Esophagus muscularis mucosa (tissue), 3 donors: ENCODE results near the gene PTPRT.

Experiments used
- POLR2A ChIP-seq: fragments of 450-650 bp; IDR thresholded peaks from one replicate; pipeline ENCODE4 v1.6.1; 2017; ENCODE audit warnings: antibody characterized with exemption, moderate library complexity, mild to moderate bottlenecking, low read depth
- TF ChIP-seq, protein P1 (sequence below), 3 experiments: fragments of 200-600 bp in 2 of 3; fragments of 450-650 bp in 1 of 3; sonication (generic) in 2 of 3; IDR thresholded peaks; one replicate each; pipeline ENCODE4 v1.5.1; 2017 to 2019; ENCODE audit warnings: antibody characterized with exemption in 3 of 3, mild to moderate bottlenecking in 2 of 3, moderate library complexity in 1 of 3

- TF ChIP-seq POLR2A: no peak
- TF ChIP-seq, protein P1, sequence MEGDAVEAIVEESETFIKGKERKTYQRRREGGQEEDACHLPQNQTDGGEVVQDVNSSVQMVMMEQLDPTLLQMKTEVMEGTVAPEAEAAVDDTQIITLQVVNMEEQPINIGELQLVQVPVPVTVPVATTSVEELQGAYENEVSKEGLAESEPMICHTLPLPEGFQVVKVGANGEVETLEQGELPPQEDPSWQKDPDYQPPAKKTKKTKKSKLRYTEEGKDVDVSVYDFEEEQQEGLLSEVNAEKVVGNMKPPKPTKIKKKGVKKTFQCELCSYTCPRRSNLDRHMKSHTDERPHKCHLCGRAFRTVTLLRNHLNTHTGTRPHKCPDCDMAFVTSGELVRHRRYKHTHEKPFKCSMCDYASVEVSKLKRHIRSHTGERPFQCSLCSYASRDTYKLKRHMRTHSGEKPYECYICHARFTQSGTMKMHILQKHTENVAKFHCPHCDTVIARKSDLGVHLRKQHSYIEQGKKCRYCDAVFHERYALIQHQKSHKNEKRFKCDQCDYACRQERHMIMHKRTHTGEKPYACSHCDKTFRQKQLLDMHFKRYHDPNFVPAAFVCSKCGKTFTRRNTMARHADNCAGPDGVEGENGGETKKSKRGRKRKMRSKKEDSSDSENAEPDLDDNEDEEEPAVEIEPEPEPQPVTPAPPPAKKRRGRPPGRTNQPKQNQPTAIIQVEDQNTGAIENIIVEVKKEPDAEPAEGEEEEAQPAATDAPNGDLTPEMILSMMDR (IDR thresholded peaks at IDR 0.05): no peak
Measured at GRCh38 chr20:42739683-42740082, 450.0 kb downstream of the PTPRT start.
